HEK293 (cell line): Measurements from ENCODE around the gene GRHL3.

Experiments
- CTCF ChIP-seq: fragments of 450-650 bp; formaldehyde crosslinking; IDR thresholded peaks from 2 replicates; pipeline ENCODE4 v1.5.1; 2016; ENCODE audit warnings: missing biosample characterization, missing genetic modification characterization
- SP7 ChIP-seq: fragments of 450-650 bp; formaldehyde crosslinking; IDR thresholded peaks from 2 replicates; pipeline ENCODE4 v1.5.1; 2016; ENCODE audit warnings: missing biosample characterization, missing genetic modification characterization
- YY1 ChIP-seq: fragments of 450-650 bp; formaldehyde crosslinking; IDR thresholded peaks from 2 replicates; pipeline ENCODE4 v1.5.1; 2018; ENCODE audit warnings: missing biosample characterization, missing genetic modification characterization

DNA sequence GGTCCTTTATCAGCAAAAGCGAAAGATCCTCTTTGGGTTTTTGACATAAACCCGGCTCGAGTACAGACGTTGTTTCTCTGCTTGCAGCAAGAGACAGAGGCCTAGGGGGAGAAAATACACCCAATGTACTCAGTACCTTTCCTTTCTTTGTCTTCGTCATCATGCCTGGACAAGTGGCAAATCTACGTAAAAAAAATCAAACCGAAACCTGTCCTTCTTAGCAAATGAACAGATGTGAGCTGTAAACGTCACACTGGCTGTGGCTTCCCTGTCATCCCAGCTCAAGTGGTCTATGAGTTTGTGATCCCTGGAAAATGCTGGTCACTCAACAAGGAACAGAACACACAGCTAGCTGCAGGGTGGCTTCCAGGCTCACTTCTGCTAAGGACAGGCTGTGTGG lies 54.6 kb downstream of the GRHL3 start:
- TF ChIP-seq YY1 (no peak), CTCF (tag by site-specific recombination) (no peak), SP7 (no peak)
